ENCODE measurements around the gene MARCO.
"Not testable (repeated sequence)": the region's sequence is repeated elsewhere in the genome, so short reads cannot be mapped to it uniquely, and the experiment has no call there.

The MARCO gene

DNA sequence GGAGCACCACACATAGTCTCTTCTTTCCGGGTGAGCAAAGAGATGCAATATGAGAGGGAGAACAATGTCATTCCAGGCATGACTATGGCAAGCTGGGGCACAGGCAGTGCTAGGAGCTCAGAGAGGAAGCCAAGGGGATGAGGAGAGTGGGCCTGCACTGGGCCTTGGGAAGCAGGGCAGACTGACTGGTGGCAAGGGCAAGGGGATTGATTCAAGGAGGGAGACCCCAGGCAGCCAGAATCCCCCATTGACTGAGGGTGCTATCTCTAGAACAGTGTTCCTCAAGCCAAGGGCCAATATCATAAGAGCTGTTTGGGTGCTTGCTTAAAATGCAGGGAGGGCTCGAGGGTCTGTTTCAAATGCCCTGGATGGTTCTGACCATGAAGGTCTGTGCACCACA is 36.1 kb downstream of the MARCO start:
- no peak for DNase-seq

DNA sequence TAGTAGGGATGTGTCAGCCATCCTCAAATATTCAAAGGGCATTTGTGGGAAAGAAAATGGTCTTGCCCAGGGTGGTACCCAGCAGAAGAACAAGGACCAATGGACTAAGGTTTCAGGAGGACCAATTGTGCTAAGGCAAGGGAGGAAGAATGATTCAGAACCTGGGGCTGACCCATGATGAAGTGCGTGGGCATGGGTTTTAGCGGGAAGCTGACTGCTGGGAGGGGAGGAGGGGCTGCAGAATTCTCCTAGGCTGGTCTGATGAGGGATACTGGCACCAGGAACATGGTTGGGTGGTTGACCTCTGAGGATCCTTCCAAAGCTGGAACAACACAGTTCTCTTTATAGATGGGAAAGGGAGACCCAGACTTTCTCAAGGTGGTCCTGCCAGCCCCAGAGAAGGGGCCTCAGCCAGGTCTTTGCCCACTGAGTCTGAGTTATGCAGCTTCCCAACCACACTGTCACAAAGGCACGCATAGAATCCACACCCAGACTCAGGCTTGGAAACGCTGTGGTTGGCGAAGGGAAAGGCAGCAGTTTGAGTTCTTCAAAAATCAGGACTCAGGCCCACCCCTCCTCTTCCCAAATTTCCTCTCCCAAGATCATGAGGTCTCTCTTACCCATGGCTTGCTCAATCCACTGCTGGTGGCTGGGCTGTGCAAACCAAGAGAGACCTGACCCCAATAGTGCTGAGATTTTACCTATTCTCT is 37.3 kb downstream of the MARCO start:
- no peak for DNase-seq

DNA sequence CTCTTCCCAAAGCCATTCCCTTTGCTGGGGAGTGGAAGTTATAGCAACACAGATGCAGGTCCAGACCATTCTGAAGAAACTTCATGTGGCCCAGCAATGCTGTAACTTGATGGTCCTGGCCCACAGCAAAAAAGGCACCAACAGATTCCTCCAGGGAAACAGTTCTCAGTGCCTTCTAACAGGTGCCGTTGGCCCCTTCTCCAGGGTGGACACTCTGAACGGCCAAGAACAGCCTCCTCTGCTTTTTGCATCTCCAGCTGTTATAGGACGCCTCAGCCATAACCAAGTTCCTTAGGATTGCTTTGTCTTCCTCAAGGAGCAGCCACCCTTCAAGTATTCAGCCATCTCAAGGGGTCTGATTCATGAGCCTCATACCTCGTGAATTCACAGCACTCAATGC is 38.0 kb downstream of the MARCO start:
- no peak for DNase-seq

DNA sequence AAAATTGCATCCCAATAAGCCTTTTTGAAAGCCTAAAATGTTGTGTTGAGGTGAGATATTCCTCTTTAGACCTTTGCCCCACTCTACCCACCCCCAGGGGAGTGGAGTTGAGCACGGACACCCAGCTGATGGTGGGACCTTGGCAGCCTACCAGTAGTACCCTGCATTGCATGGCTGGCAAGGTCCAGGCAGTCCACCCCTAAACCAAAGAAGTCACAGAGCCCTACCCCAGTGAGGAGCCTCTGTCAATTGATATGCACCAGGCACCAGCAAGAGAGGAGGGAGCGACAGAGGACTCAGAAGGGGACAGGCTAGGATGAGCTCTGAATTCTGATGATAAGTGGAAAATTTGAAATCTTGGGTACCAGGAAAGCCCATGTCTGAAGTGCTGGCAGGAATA is 38.6 kb downstream of the MARCO start:
- DNase-seq, result no peak

DNA sequence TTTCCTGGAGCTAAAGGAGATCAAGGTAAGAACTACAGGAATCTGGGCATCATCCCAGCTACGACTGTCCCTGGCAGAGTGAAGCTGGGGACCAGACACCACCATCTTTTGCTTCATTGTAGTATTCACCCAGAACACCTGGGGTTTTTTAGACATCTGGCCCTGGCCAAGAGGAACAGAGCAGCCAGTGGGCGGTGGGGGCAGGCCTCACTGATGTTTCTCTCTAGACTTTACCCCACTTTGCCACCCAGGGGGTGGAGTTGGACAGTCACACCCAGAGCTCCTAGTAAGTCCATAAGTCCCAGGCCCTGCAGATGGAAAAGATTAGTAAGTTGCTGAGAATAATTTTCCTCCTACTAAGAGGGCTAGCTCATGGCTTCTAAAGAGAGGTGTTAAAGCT is 39.6 kb downstream of the MARCO start:
- no peak for DNase-seq

DNA sequence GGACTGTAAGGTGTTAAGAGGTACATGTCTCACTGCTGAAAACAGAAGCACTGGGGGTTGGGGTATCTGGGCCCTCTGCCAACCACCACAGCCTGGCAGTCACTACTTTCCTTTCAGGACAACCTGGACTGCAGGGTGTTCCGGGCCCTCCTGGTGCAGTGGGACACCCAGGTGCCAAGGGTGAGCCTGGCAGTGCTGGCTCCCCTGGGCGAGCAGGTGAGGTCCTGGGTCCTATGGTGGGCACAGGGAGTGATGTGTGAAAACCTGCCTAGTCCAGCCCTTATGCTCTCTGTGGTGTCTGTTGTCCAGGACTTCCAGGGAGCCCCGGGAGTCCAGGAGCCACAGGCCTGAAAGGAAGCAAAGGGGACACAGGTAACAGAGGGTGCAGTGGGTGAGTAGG is 40.0 kb downstream of the MARCO start:
- no peak for DNase-seq

DNA sequence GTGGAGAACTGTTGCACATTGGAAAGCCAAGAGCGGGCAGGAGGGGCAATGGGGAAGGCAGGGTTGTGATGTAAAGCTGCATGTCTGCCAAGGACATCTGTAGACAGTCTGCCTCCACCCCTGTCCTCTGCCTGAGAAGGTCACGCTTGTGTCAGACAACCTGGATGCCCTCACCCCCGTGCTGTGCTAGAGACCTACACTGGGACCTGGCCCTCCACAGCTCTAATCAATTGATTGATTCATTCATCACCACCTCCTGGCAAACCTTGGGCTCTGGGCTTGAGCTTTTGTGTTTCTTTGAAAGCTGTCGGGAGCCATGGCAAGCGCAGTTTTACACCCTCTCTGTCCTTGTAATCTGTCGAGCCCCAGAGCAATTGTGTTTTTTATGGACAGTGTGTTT is 41.1 kb downstream of the MARCO start:
- no peak for DNase-seq

DNA sequence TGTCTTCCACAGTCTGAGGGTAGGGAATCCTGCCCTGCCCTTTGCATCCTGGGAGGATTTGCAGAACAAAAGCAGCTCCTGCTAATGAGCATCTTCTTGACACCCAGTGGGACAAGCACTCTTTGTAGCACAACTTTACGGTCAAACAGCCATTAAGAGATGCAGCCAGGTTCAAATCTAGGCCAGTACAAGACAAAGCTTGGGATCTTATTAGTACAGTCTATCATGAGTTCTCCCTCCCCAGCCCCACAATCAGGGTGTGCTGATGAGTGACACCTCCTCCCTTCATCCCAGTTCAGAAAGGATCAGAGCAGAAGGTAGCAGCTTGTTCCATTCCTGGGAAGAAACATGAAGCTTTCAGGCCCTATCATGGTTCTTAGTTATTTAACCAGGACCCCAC is 41.9 kb downstream of the MARCO start:
- no peak for DNase-seq

DNA sequence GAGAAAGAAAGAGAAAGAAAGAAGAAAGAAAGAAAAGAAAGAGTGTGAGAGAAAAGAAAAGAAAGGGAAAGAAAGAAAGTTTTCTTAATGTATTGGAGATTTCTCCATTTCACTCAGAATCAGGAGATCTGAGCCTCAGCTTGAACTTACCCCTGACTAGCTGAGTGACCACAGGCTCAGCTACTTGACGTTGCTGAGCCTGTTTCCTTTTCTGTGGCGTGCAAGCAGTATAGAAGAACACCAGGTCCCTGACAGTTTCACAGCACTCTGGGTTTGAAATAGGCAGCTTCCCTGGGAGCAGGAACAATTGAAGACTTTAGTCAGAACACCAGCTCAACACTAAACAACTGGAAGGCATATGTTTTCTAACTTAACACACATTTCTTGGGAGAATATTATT is 44.7 kb downstream of the MARCO start:
- DNase-seq, result no peak

DNA sequence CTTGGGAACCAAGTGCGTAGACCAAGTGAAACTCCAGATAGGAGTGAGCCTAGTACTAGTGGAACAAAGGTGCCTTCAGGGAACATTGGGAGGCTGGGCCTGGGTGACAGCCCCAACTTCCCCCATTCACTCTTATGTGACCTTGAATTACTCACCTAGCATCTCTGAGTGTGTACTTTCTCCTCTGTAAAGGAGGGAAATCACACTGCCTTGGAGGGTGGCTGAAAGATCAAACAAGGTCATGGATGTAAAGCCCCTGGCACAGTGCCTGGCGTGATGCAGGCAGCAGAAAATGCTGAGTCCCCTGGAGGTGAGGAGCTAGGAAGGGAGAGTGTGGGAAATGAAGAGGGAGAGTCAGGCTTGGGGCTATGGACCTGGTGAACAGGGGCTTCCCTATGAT is 45.9 kb downstream of the MARCO start:
- no peak for DNase-seq

DNA sequence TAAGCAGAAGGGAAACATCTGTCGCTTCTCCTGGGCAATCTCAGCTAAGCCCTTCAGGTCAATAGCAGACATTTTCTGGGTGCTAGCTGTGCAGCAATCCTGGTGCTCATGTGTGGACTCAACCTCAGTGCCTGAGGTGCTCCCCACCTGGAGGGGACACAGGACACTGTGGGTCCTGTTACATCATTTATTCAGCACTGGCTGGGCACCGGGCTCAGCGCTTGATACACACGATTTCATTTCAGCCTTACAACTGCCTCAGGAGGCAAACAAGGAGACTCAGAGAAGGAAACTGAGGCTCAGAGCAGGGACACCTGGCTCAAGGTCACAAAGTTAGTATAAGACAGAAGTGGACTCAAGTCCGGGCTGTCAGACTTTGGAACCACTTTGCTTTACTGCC is 46.7 kb downstream of the MARCO start:
- no peak for DNase-seq

DNA sequence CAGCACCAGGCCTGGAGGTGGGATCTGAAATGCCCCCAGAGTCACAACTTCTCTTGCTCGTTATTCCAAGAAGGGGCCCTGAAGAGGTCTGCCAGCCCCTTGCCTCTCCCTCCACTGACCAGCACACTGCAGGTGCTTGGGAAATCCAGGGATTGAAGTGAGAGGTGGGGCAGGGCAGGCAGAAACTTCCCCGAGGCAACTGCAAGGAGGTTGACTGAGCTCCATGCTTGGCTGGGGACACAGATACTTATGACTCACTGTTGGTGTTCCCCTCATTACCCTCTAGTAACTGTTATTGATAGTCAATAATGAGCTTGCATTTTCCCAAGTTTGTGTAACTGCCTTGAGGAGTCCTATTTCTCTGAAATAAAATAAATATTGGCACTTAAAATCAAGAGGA is 47.5 kb downstream of the MARCO start:
- no peak for DNase-seq

DNA sequence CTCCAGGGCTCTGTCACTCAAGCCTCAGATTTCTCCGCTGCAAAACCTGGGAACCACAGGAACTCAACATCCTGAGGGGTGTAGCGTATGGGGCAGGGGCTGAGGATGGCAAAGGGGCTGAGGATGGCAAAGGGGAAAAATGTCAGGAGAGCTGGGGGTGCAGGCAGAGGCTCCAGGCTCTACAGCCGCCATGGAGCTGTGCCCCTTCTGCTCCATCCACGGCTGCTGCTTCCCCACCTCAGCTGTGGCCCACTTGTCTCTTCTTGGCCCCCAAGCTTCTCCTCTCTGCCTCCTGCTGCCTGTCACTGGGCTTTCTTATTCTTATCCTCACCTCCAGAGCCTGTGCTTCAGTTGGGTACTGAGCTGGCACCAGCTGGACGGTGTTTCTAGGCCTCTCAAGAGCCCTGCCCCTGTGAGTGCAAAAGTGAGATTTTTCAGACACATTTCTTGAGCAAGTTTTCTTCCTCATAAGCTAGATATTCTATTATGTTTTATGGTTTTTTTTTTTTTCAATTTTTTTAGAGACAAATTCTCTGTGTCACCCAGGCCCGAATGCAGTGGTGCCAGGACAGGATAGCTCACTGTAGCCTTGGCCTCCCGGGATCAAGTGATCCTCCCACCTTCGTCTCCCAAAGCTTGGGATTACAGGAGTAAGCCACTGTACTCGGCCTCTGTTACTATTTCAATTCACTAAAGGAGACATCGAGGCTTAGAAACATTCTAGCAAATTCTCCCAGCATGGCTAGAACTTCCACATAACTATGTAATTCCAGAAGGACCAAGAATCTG is 49.0 kb downstream of the MARCO start:
- DNase-seq, result no peak

DNA sequence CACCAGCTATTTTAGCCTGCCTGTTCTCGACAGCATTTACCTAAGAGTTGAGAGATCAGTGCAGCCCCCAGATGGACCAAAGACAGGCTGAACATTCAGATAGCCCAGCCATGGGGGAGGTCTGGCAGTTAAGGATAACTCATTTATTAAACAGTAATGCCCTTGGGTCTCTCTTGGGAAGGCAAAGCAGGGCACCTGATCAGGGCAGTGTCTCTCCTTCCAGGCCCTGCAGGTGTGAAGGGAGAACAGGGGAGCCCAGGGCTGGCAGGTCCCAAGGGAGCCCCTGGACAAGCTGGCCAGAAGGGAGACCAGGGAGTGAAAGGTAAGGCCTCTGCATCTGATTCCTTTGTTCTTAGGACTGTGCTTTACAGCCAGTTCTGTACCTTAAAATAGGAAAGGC is 49.6 kb downstream of the MARCO start:
- DNase-seq, result no peak

DNA sequence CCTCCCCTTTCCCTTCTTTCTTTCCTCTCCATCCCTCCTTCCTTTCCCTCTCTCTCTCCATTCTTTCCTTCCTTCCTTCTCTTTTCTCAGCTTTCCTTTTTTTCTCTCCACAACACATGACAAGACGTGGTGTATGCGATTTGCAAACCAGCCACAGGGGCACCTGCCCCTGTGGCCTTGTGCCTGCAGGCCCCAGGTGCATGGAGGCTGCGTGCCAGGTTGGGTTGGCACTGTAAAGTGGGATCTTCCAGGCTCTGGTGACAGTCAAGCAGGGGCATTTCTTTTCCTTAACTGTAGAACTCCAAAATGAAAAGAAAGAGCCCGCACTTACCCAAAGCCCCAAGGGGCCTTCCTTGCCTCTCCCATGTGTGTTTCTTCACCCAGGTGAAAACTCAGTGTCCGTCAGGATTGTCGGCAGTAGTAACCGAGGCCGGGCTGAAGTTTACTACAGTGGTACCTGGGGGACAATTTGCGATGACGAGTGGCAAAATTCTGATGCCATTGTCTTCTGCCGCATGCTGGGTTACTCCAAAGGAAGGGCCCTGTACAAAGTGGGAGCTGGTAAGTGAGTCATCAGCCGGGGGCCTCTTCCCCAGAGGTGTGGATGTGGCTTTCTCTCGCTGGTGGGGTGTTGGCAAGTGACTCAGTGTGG is 50.9 kb downstream of the MARCO start:
- DNase-seq, result no peak

DNA sequence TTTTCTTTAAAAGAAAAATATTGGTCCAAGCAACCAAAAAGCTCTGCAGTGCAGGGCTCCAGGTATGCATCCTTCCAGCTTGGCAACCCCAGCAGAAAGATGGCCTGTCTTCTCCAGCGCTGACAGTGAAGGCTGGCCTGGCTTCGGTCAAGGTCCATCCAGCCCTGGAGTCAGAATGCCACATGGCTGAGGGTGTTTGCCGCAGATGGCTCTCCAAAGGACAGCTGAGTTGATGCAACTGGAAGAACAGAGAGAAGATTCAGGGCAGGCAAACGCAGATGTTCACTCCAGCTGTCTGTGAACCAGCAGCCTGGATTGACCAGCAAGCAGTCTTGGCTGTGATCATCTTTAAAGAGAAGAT is 51.4 kb downstream of the MARCO start:
- no peak for DNase-seq

DNA sequence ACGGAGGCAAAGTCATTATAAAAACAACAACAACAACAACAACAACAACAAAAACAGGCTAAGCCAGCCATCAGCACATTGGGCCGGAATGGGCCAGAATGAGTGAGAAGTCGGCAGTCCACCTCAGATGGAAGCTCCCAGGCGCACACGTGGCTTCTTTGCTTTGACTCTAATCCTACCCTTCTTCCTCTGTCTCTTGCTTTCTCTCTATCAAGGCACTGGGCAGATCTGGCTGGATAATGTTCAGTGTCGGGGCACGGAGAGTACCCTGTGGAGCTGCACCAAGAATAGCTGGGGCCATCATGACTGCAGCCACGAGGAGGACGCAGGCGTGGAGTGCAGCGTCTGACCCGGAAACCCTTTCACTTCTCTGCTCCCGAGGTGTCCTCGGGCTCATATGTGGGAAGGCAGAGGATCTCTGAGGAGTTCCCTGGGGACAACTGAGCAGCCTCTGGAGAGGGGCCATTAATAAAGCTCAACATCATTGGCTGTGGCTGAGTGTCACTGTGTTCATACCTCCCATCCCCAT is 52.2 kb downstream of the MARCO start:
- no peak for DNase-seq

DNA sequence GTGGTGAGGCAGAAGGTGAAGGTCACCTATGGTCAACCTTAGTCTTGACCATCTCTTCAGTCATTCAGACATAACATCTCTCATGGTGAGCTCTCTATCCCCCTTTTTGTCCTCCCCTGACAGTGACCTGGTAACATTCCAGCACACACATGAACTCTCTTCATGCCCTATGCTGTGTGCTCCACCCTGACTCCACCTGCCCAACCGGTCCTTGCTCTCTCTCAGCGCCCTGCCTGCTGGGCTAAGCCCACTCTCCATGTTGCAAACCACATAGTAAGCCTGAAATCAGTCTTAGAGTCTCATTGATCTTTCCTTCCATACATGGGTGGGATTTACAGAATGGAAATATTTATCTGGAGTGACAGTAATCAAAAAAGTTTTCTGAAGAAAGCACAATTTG is 52.8 kb downstream of the MARCO start:
- DNase-seq, result no peak

DNA sequence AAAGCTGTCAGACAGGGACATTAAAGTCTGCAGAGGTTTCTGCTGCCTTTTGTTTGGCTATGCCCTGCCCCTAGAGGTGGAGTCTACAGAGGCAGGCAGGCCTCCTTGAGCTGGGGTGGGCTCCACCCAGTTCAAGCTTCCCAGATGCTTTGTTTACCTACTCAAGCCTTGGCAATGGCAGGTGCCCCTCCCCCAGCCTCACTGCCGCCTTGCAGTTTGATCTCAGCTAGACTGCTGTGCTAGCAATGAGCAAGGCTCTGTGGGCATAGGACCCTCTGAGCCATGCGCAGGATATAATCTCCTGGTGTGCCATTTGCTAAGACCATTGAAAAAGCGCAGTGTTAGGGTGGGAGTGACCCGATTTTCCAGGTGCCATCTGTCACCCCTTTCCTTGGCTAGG is 61.9 kb downstream of the MARCO start:
- not testable (repeated sequence) for DNase-seq

DNA sequence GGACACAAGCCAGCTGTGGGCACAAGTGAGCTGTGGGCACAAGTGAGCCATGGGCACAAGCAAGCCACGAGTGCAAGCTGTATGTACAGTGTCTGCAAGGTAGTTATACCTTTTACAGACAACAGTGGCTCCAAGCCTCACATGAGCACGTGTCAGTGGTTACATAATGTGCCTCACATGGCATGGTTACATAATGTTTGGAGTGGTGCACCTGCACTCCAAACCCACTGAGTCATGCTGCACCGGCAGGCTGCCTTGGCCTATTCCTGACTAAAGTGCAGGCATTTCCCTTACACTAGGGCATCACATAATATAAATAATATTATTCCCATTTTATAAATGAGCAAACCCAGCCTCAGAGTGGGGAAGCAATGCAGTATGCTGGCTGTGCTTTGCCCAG is 62.6 kb downstream of the MARCO start:
- no peak for DNase-seq

DNA sequence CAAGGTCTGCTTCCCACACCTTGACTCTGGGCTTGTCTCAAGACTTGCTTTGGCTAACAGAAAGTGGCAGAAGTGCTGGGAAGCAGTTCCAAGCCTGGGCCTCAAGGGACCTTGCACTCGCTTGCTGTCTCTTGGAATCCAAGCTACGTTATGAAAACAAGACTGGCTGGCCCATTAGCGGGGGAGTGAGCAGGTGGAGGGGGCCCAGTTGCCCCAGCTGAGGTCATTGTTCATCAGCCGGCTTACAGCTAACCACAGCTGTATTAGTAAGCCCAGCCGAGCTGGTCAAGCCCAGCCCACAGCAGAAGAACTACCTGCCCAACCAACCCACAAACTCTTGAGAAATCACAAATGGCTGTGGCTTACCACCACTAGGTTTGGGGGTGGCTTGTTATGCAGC is 63.1 kb downstream of the MARCO start:
- DNase-seq, result no peak

DNA sequence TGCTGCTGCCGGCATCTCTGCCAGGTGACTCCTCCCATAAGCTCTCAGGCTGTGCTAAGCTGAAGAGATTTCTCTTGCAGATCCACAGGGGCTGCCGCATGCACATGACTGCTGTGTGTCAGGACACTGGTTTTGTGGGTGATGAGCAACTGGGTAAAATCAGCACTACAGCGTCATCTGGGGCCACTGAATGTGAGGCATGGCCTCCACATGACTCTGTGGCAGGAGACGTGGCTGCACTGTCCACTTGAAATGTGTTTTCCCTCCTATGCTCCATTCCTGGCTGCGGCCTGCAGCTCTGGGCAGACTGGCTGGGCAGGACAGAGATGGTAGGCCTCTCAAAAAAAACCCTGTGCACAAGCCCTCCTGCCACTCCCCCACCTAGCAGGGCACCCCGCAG is 63.6 kb downstream of the MARCO start:
- no peak for DNase-seq

DNA sequence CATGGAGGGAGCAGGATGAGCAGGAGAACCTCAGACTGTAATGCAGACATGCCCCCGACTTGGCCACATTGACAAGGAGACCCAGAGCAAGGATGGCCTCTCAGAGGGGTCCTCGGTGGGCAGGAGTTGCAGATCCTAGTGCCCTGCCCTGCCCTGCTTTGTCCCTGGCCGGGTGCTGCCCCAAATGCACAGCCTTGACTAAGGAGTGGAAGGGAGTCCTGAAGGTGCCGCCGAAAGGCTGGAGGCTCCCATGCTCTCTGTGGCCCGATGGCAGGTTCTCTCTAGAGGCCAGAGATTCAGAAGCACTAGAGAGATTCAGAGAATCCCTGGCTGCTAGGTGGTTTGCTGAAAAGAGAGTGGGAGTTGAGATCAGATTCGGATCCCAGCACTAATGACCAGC is 64.4 kb downstream of the MARCO start:
- DNase-seq, result no peak

DNA sequence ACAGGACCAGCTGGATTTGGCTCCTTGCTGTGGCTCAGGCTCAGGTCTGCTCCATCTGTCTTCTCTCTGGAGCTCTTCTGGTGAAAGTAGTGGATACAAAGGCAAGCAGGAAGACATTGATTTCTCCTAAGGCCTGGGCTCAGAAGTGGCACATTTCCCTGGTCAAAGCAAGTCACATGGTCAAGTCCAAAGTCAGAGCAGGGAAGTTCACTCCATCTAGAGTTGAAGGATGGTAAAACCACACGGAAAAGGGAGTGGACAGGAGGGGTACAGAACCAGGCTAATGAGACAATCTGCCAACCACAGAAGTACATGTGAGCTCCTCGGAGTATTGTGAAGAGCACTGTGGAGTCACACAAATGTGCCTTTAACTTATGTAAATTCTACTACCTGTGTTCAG is 66.1 kb downstream of the MARCO start:
- no peak for DNase-seq
